Activated CD4-positive, alpha-beta T cell treated with anti-CD3 and anti-CD28 coated beads, Interleukin-2, amount 50 U/mL, for 1 hour (primary cell): ENCODE measurements around the gene LMNB1.

Experiments
- DNase-seq: peaks from one replicate; pipeline ENCODE4 v3.0.0-alpha.2; 2020

Gene LMNB1

DNA sequence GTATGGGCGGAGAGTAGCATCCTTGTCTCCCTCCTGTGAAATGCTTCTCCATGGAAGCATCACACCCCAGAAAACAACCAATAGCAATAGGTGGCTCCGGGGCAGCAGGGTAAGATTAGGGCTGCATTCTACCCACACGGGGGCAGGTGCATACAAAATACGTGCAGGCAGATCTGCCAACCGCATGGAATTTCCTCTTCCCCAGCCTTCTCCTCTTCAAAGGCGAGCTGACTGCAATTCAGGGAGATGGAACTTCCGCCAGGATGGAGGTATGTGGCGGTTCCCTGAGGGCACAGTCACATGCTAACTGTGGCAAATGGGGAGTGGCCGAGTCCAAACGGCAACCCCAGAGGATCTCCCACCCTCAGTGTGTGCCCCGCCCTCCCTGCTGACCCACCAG lies 81.5 kb downstream of the LMNB1 start:
- DNase-seq: no peak

DNA sequence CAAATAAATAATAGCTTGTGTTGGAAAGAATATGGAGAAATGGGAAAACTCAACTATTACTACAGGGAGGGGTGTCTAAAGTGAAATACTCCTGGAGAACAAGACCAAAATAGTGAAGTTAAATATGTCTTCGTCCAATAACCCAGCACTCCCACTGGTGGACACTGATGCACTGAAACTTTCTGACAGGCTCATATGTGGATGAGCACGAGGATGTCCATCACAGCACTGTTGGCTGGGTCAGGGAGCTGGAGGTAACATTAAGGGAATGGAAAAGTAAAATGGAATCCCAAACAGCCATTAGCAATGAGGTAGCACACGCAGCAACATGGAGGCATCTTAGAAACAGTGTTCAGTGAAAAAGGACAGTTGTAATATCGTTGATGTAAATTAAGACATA lies 86.5 kb downstream of the LMNB1 start:
- no peak for DNase-seq

DNA sequence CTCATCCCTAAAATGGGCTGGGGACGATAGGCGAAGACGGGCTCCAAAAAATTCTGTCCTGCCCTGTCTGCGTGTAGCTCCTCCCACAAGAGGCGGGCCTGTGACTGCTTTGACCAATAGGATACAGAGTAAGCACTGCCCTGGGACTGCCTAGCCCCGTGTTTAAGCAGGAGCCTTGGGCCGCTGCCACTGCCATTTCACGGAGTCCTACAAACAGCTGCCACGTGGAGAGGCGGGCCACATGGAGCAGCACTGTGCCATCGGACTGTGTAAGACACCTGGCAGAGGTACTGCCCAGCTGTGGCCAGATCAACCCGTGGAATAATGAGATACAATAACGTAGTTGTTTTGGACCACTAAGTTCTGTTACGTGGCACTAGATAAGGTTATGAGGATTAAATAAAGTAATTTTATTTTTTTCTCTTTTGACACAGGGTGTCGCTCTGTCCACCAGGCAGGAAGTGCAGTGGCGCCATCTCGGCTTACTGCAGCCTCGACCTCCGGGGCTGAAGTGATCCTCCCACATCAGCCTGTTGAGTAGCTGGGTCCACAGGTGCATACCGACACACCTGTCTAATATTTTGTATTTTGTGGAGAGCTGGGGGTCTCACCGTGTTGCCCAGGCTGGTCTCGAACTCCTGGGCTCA lies 87.2 kb downstream of the LMNB1 start:
- DNase-seq: no peak

DNA sequence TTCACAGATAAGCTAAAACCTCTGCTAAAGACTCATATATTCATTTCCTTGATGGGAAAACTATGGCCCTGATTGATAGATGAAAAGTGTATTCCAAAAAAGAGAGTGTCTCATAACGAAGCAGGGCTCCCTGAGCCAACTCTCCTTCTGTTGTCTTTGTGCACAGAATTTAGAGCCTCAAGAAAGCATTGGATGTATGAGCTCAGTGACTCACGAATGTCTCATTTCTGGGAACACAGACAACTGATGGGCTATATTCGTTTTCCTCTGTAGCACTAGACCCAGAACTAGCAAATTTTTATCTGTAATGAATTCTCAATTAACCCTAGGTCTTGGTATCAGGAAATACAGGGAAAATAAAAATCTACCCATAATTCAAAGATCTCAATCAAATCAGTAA lies 88.4 kb downstream of the LMNB1 start:
- no peak for DNase-seq

DNA sequence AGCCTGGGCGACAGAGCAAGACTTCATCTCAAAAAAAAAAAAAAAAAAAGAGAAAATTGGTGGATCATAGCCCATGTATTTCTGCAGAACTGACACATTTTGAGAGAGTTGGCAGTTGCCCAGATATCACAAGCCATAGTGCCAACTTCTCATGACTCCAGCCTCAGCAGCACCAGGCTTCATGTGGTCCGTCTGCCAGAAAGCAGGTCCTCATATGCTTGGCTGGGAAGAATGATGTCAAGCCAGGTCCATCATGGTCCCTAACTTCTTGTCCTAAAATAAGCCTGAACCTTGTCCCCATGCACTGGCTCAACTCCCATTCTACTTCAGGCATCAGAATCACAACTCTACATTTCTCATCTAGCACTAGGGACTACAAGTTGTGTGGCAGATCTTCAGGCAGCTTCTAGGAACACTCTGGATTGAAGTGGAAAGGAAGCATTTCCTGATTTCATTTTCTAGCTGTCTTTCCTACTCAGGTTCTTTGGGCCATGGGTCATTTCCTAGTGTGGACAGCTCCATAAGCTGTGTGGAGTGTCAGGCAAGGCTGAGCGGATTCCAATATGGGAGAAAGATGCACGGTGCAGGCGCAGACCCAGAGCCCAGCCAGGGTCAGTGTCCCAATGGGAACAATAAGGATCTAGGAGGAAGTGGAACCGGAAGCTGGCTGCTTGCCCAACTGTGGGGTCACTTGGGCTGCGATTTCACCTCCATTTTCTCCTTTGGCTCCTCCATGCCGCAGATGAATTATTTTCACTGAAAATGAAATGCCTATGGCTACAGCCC lies 90.1 kb downstream of the LMNB1 start:
- DNase-seq: no peak

DNA sequence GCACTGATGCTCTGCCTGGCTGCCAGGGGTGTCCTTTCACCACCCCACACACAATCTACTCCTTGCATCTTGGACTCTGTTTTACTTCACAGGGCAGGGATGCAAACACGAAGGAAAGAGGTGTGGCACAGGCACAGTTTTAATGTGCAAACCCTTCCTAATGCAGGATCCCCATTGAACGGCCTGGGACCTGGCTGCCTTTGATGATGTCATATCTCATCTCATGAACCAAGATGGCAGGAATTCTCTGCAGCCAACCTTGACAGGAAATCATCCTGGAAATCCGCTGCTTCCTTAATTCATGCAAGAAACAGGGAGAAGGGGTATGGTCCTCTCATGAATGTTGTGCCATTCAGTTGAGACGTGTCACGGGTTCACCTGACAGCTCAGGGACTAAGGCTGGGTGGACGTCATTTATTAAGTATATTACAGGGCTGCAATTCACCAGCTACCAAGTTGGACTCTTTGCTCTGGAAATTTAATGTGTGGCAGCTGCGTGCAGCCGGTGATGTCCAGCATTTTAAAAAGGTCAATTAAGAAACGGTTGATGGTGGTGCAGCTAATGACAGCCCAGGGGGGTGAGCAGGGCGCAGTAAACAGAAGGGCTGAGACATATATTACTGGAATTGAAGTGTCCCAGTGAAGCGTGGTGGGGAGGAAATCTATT lies 91.5 kb downstream of the LMNB1 start:
- DNase-seq: no peak

DNA sequence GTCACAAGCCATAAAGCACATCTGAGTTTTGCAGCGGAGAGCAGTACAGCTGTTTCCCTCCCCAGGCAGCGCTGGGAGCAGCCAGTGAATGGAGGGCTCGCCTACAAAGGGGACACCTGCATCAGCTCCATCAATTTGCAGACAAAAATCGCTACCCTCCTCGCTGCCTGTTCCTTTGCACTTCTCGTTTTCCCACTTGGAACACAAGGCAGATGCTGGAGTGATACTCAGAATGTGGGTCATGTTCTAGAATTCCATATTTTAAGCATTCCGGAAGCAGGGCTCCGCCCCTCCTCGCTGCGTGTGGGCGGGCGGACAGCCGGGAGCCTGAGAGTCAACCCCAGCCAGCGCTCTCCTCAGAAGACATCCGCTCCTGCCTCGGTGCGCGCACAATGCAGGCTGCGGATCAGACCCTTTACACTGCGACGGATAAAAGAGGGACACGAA lies 92.1 kb downstream of the LMNB1 start:
- DNase-seq: peak; percentile 8

DNA sequence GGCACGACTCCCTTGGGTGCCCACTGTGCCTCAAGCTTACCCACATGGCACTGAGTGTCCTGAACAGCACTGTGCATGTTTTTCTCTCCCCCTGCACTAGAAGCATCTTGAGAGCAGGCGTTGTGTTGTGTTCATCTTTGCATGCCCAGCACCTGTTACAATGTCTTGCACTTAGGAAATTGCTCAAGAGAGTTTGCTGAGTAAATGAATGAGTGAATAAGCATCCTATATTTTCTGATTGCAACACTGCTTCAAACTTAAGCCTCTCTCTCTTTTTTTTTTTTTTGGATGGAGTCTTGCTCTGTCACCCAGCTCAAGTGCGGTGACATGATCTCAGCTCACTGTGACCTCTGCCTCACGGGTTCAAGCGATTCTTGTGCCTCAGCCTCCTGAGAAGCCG lies 94.5 kb downstream of the LMNB1 start:
- DNase-seq: no peak

DNA sequence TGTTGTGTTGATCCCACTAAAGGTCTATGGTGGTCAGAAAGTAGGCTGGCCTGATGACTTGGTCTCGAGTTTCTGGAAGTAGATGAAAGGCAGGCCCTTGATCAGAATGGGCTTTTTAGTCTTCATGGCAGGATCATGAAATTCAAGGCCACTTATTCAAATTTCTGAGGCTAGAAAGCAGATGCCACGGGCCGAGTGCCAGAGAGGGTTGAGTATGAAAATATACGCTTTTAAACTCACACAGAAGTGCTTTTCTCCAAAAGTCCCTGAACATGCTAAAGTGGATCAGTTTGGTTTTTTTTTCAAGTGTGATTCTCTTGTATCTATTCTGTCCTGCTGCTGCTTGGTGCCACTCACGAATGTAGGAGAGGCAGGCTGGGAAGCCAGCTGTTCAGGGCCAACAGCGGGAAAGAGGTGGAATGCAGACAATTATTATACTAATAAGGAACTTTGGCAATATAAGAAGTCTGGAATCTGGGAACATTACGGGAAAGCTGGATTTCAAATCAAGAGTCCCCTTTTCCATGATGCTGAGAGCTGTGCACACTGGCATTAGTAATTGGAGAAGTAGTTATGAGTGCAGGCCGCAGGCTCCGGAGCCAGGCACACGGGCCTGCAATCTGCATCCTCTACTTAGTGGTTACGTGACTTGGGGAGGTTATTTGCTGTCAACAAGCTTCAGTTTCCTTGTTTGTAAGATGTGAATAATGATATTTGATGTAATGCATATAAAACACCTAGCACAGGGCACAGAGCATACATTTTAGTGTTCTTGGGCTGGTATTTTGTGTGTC lies 95.8 kb downstream of the LMNB1 start:
- no peak for DNase-seq

DNA sequence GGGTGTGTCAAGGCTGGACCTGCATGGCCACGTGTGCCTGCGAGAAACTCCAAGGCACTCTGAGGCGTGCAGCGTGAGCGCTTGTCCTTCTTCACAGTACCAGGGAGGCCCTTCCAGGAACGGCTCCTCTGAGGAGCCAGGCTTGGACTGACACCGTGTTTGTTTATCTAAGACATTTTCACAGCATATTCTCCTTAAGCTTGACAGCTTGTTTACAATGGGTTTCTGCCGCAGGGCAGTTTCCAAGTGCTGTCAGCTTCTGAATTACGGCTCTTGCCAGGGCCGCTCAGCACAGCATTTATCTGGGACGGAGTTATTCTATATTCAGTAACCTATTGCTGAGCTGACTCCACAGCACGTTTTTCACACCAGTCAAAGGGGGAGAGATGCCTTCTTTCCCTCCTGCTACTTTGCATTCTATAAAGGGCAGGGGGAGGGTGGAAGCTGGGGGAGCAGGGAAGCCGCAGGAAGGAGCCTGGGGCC lies 98.4 kb downstream of the LMNB1 start:
- no peak for DNase-seq

DNA sequence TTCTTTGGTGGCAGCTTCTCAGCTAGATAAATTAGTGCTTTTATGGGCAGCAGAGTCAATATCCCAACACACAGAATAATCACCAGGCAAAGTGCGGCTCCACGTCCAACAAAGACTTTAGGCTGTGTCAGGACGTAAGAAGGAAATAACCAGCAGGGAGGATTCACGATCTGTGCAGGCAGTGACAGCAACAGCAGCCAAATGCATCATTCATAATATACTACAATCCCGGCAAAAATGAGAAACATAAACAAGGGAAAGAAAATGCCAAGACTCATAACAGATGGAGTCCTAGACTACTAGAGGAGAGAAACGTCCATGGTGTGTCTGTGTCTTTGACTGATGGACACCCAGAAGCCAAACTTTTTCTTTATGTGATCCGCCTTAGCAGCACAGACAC lies 100.7 kb downstream of the LMNB1 start:
- DNase-seq: no peak

DNA sequence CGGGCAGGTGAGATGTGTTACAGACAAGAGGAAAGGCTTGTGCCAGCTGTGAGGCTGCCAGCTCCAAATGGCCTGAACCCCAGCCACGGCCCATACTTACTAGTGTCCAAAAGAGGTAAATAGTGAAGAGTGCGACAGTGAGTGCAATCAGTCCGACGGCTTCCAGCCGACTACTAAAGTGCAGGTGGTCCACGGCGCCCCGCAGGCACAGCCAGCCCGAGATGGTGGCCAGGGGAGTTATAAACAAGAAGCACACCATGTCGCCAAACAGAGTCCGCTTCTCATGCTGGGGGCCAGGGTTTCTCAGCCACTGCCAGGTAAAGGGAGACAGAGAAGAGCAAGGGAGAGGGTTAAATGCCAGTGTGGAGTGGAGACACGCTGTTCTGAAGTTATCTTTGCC lies 101.1 kb downstream of the LMNB1 start:
- no peak for DNase-seq

DNA sequence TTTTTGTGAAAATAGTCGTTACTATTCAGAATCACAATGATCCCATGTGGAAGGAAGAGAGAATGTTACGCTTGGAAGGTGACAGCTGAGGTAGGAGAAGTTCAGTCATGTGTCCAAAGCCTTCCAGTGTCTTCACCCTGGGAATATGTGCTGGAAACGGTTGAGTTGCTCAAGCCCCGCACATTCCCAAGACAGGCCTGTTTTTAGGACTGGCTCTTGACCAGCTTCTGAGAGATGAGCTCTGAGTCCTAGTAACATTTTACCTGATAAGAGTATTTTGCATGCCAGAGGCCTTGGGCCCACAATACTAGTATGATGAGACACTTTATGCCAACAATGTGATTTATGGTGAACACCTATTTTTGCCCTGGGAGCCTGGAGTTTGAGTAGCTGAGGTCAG lies 101.7 kb downstream of the LMNB1 start:
- DNase-seq: no peak

DNA sequence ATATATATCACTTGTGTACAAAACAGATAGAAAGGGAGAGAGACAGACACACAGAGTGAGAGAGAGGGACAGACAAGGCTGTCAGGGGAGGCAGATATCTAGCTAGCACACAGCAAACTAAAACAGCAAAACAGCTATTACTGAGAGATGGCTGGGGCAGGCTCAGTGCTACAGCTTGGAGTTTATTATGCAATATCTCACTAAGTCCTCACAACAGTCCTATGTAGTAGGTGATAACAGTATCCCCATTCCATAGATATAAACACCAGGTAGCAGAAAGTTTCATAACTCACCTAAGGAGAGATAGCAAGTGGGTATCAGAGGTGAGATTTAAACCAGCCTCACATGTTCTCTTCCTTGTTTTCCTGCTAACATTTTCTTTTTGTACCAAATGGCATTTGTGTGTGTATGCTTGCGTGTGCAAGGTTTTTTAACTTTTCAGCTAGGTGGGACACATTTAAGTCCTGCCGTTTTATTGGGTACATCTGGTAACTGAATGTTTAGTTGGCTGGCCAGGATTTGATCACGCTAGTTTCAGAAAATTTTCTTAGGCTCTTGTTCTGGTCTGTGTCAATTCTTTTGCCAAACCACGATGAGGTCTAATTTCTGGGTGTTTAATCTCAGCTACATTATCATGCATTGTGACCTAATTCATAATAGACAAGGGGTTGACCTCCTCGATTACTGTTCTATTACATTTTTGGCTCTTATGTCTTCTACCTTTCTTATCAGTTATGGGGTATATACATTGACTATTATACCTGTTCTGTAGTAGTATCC lies 105.1 kb downstream of the LMNB1 start:
- DNase-seq: no peak

DNA sequence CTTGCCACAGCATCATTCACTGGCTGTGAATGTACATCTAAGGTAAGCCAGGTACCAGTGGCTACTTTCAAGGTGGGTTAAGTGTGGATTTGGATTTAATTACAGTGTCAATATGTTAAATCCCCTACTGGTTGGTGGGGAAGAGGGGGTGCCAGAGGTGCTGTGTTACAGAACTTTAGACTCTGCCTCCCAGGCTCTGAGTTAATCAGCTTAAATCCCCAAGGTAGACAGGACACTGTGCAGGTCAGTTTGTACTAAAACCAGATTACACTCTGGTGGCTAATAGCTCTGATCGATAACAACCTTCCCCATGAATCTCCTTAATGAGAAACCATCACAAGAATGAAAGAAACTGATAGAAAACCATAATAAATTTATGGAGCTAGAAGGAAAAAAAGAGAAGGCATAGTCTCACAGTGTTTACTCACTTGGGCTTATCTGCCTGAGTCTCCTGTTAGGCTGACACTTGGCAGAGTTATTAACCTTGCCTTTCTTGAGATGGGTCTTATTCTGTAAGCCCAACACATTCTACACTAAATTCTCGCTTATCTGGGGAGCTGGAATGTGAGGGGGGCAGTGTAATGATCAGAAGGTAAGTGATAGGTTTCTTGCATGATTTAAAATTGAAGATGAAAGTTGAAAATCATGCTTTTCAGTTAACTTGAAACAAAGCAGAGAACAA lies 106.8 kb downstream of the LMNB1 start:
- no peak for DNase-seq

DNA sequence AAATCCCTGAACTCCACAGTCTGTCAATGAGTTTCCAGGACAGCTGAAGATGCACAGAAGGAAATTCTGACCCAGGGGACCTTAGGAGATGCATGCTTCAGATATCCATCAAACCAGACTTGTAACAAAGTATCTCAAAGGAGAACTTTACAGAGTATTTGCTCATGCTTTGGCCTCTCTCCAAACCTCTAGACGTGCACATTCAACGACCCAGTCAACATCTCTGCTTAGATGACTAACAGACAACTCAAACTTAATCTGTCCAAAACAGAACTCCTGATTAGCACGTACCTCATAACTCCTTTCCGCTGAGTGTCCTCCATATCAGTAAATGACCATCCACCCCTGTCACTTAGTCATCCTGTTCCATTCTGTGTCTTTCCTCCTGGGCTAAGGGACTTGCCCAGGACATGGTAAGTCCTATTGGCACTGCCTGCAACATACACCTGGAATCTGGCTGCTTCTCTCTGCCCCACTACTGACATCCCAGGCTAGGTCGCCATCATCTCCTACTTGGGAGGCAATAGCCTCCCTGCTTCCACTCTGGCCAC lies 107.4 kb downstream of the LMNB1 start:
- DNase-seq: no peak
